ENCODE measurements around the gene EOLA1.
"Not testable (repeated sequence)": the region's sequence is repeated elsewhere in the genome, so short reads cannot be mapped to it uniquely, and the experiment has no call there.

GRCh38 chrX:149532868-149533267 is 7.9 kb upstream of the EOLA1 start:
- TF ChIP-seq CTCF (conservative IDR thresholded peaks at IDR 0.05; ENCODE audit: low read depth in 2 of 2); EZH2 (IDR thresholded peaks at IDR 0.05; ENCODE audit: low read depth, unreplicated experiment); POLR2AphosphoS5 (IDR thresholded peaks at IDR 0.05; ENCODE audit: low read depth); JUNB (IDR thresholded peaks at IDR 0.05; ENCODE audit: unreplicated experiment); EZH2phosphoT487 (IDR thresholded peaks at IDR 0.05; ENCODE audit: unreplicated experiment); REST (IDR thresholded peaks at IDR 0.05; ENCODE audit: unreplicated experiment); NANOG (IDR thresholded peaks at IDR 0.05; ENCODE audit: borderline replicate concordance): not testable (repeated sequence)

Data from GM23338 (cell line).